ENCODE data around the gene MOK.

MOK gene

GRCh38 chr14:102181187-102181586 is 123.8 kb downstream of the MOK start:
- no peak for DNase-seq (ENCODE audit: low read depth in 2 of 2)

GRCh38 chr14:102180248-102180998 is 124.5 kb downstream of the MOK start:
- DNase-seq (ENCODE audit: low read depth in 2 of 2) = no peak

Data from stimulated activated CD8-positive, alpha-beta memory T cell treated with anti-CD3 and anti-CD28 coated beads, Interleukin-7, amount 100 ng/mL, for 1 hour (primary cell).